ENCODE results near the gene USP31. TPM values are rescaled to one million over a fixed set of nuclear protein-coding genes. Genes with fewer than 3 reads are reported as not detected.
A peak's percentile ranks its signal among the peaks of the same experiment; 100 is the strongest.

The USP31 gene
- total RNA-seq, 1 donor, result 6.2 TPM

DNA sequence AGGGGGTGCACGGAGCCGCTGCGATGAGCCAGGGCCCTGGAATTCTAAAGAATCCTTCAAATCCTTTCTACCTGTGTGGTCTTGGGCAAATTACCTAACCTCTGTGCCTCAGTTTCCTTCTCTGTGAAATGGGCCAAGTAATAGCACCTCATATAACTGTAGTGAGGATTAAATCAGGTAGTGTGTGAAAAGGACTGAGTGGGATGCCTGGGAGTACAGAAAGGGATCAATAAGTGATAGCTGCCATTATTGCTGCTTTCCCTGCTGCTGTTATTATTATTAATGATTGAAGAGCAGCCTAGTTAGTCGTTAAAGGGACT, 34.3 kb upstream of the USP31 start:
- H2AFZ ChIP-seq (ENCODE audit: low read length), result no peak overlapping the region
- TF ChIP-seq, protein P1, sequence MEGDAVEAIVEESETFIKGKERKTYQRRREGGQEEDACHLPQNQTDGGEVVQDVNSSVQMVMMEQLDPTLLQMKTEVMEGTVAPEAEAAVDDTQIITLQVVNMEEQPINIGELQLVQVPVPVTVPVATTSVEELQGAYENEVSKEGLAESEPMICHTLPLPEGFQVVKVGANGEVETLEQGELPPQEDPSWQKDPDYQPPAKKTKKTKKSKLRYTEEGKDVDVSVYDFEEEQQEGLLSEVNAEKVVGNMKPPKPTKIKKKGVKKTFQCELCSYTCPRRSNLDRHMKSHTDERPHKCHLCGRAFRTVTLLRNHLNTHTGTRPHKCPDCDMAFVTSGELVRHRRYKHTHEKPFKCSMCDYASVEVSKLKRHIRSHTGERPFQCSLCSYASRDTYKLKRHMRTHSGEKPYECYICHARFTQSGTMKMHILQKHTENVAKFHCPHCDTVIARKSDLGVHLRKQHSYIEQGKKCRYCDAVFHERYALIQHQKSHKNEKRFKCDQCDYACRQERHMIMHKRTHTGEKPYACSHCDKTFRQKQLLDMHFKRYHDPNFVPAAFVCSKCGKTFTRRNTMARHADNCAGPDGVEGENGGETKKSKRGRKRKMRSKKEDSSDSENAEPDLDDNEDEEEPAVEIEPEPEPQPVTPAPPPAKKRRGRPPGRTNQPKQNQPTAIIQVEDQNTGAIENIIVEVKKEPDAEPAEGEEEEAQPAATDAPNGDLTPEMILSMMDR (IDR thresholded peaks at IDR 0.05; ENCODE audit: extremely low read depth, low read depth, low read length), result no peak
- no peaks in the 10 kb centered on the region for H3K36me3 ChIP-seq (ENCODE audit: insufficient read depth, low read length)
- no peak overlapping the region for H3K4me3 ChIP-seq (ENCODE audit: insufficient read depth, low read length)
- H3K4me2 ChIP-seq (ENCODE audit: insufficient read depth, low read length), result no peak overlapping the region
- H3K79me2 ChIP-seq (ENCODE audit: insufficient read depth, low read length), result no peaks in the 10 kb centered on the region
- peaks cover 37% of the 10 kb centered on the region for H3K27me3 ChIP-seq (ENCODE audit: insufficient read depth, low read length)
- H3K9me3 ChIP-seq (ENCODE audit: low read depth, low read length), result no peaks in the 10 kb centered on the region
- no peak for DNase-seq (ENCODE audit: insufficient read length, low spot score, missing footprints)
- H4K20me1 ChIP-seq (ENCODE audit: insufficient read depth, low read length), result no peaks in the 10 kb centered on the region
- H3K4me1 ChIP-seq (ENCODE audit: insufficient read depth, low read length), result no peaks in the 10 kb centered on the region
- H3K27ac ChIP-seq (ENCODE audit: low read depth, low read length), result no peak overlapping the region

DNA sequence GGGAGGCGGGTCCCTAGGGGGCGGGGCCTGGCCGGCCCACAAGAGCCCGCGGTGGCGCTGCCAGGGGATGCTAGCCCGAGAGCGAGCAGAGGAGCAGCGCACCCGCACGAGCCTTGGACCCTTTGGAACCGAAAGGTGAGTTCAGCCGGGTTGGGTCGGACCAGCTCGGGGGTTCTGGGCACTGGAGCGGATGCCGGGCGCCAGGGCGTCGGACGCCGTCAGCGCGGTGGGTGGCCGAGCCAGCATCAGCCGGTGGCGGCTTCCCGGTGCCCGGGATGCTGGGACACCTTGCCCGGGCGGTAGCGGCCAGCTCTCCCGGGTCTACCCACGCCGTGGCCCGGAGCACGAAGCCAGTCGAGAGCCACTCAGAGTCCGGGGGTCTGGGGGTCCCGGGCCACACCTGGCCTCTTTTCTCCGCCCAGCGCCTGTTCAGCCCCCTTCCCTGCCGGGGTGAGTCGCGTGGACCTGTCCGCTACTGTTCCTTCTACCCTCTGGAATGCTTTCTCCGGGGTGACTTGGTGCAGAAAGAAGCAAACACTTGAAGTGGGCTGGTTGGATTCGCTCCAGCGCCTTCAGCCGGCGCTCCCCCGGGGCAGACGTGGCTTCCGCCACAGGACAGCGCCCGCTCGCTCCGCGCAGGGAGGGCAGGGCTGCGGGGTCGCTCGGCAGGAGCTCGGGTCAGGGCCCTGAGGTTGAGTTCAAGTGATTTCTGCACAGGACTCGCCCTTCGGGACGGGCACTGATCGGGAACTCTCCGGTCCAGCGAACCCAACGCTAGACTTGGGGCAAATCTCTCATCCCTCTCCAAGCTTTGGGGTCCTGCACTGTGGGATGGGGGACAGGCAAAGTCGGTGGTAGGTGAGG, 33.7 kb upstream of the USP31 start, which contains the start of gene SCNN1G:
Gene SCNN1G, plus strand, starts transcription at position 67 of the 864 bp plus-strand sequence. CDS start 3,527 bp downstream, outside the sequence.
- Histone ChIP-seq H3K4me2 (ENCODE audit: insufficient read depth, low read length) (peak within 1 kb of the TSS; percentile 60), H3K9me3 (ENCODE audit: low read depth, low read length) (no peaks in the 10 kb centered on the region), H3K4me3 (ENCODE audit: insufficient read depth, low read length) (peak within 1 kb of the TSS; percentile 35), H3K79me2 (ENCODE audit: insufficient read depth, low read length) (no peaks in the 10 kb centered on the region), H2AFZ (ENCODE audit: low read length) (peak within 1 kb of the TSS; percentile 68), H3K27me3 (ENCODE audit: insufficient read depth, low read length) (peaks cover 35% of the 10 kb centered on the region), H3K4me1 (ENCODE audit: insufficient read depth, low read length) (no peaks in the 10 kb centered on the region), H3K27ac (ENCODE audit: low read depth, low read length) (no peak within 1 kb of the TSS), H4K20me1 (ENCODE audit: insufficient read depth, low read length) (no peaks in the 10 kb centered on the region), H3K36me3 (ENCODE audit: insufficient read depth, low read length) (no peaks in the 10 kb centered on the region)
- peak; percentile 84 for DNase-seq (ENCODE audit: insufficient read length, low spot score, missing footprints)
- TF ChIP-seq, protein P1 (IDR thresholded peaks at IDR 0.05; ENCODE audit: extremely low read depth, low read depth, low read length), result no peak

DNA sequence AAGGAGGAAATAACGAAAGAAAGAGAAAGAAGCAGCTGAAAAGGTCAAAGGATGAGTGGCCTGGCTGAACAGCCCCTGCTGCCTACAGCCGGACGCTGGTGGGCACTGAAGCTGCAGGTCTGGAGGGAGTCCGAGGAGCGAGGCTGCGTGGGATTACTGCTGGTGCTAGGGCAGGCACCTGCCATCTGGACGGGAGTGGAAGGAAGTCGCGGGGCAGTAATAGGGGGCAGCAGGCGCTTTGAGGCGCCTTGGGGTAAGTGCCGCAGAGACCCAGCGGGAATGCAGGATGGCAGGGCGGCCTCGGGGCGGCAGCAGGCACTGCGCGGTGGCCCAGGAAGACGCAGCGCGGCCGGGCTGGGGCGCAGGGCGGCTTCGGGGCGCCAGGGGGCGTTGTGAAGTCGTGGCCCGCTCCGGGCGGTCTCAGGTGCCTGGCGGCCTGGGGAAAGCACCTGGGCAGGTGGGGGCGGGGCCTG, 33.0 kb upstream of the USP31 start:
- peak; percentile 97 for DNase-seq (ENCODE audit: insufficient read length, low spot score, missing footprints)
- H2AFZ ChIP-seq (ENCODE audit: low read length), result peak overlapping the region; percentile 68
- peak overlapping the region; percentile 60 for H3K4me2 ChIP-seq (ENCODE audit: insufficient read depth, low read length)
- no peak overlapping the region for H3K4me3 ChIP-seq (ENCODE audit: insufficient read depth, low read length)
- H3K27ac ChIP-seq (ENCODE audit: low read depth, low read length), result no peak overlapping the region
- TF ChIP-seq, protein P1 (IDR thresholded peaks at IDR 0.05; ENCODE audit: extremely low read depth, low read depth, low read length), result peak; percentile 77
- no peaks in the 10 kb centered on the region for H3K79me2 ChIP-seq (ENCODE audit: insufficient read depth, low read length)
- no peaks in the 10 kb centered on the region for H4K20me1 ChIP-seq (ENCODE audit: insufficient read depth, low read length)
- H3K9me3 ChIP-seq (ENCODE audit: low read depth, low read length), result no peaks in the 10 kb centered on the region
- peaks cover 34% of the 10 kb centered on the region for H3K27me3 ChIP-seq (ENCODE audit: insufficient read depth, low read length)
- H3K36me3 ChIP-seq (ENCODE audit: insufficient read depth, low read length), result no peaks in the 10 kb centered on the region
- H3K4me1 ChIP-seq (ENCODE audit: insufficient read depth, low read length), result no peaks in the 10 kb centered on the region

DNA sequence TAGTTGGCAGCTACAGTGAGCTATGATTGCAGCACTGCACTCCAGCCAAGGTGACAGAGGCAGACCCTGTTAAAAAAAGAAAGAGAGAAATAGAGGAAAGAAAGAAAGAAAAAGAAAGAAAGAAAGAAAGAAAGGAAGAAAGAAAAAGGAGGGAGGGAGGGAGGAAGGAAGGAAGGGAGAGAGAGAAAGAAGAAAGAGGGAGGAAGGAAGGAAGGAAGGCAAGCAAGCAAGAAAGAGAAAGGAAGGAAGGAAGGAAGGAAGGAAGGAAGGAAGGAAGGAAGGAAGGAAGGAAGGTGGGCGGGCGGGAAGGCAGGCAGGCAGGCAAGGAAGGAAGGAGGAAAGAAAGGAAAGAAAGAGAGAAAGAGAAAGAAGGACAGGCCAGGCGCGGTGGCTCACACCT, 32.3 kb upstream of the USP31 start:
- Histone ChIP-seq H3K27me3 (ENCODE audit: insufficient read depth, low read length) (peaks cover 34% of the 10 kb centered on the region), H3K4me1 (ENCODE audit: insufficient read depth, low read length) (no peaks in the 10 kb centered on the region), H3K36me3 (ENCODE audit: insufficient read depth, low read length) (no peaks in the 10 kb centered on the region), H4K20me1 (ENCODE audit: insufficient read depth, low read length) (no peaks in the 10 kb centered on the region), H3K4me2 (ENCODE audit: insufficient read depth, low read length) (no peak overlapping the region), H3K79me2 (ENCODE audit: insufficient read depth, low read length) (no peaks in the 10 kb centered on the region), H2AFZ (ENCODE audit: low read length) (no peak overlapping the region), H3K9me3 (ENCODE audit: low read depth, low read length) (no peaks in the 10 kb centered on the region), H3K27ac (ENCODE audit: low read depth, low read length) (no peak overlapping the region), H3K4me3 (ENCODE audit: insufficient read depth, low read length) (no peak overlapping the region)
- DNase-seq (ENCODE audit: insufficient read length, low spot score, missing footprints), result no peak
- TF ChIP-seq, protein P1 (IDR thresholded peaks at IDR 0.05; ENCODE audit: extremely low read depth, low read depth, low read length), result no peak
